ENCODE results near the gene CXCR3.

GRCh38 chrX:71636438-71637252 is 18.3 kb upstream of the CXCR3 start:
- TF ChIP-seq NBN (IDR thresholded peaks at IDR 0.05) (no peak), NRF1 (conservative IDR thresholded peaks at IDR 0.05; ENCODE audit: low read depth, low read length) (no peak), CTCF (IDR thresholded peaks at IDR 0.05 in 2 of 3, conservative IDR thresholded peaks at IDR 0.05 in 1 of 3; ENCODE audit: control insufficient read depth in 2 of 3, extremely low read depth in 1 of 3, insufficient read depth in 1 of 3, low read depth in 3 of 3, low read length in 3 of 3) (no peak), SREBF2 (IDR thresholded peaks at IDR 0.05; ENCODE audit: low read length) (no peak), RBBP5 (conservative IDR thresholded peaks at IDR 0.05) (no peak), ATF7 (IDR thresholded peaks at IDR 0.05; ENCODE audit: low read depth) (peak; percentile 50; the same call in 1 of the 2 replicates), BACH1 (IDR thresholded peaks at IDR 0.05; ENCODE audit: borderline replicate concordance) (no peak), ZBTB40 (IDR thresholded peaks at IDR 0.05; ENCODE audit: borderline replicate concordance) (no peak), ZSCAN29 (IDR thresholded peaks at IDR 0.05) (no peak), BRCA1 (IDR thresholded peaks at IDR 0.05; ENCODE audit: low read depth, low read length) (no peak), CBFB (IDR thresholded peaks at IDR 0.05; ENCODE audit: low read depth) (no peak), EP300 (IDR thresholded peaks at IDR 0.05; ENCODE audit: borderline replicate concordance in 1 of 2, control insufficient read depth in 1 of 2, low read depth in 2 of 2, low read length in 2 of 2) (no peak), FOS (IDR thresholded peaks at IDR 0.05; ENCODE audit: borderline replicate concordance, extremely low read depth, insufficient read length) (no peak), NKRF (conservative IDR thresholded peaks at IDR 0.05) (no peak)
